WERI-Rb-1 (cell line): ENCODE results near the gene SLC12A9.
"Not testable (repeated sequence)": the region's sequence is repeated elsewhere in the genome, so short reads cannot be mapped to it uniquely, and the experiment has no call there.

Source experiments
- DNase-seq: peaks from one replicate; pipeline ENCODE4 v3.0.0-alpha.2; 2020
- H3K27ac ChIP-seq: fragments of 250-450 bp; sonication (Bioruptor Pico); 2 replicates; pipeline ENCODE4 v1.5.1; 2020; ENCODE audit warnings: mild to moderate bottlenecking, moderate library complexity
- H3K27me3 ChIP-seq: fragments of 250-450 bp; sonication (Bioruptor Pico); 2 replicates; pipeline ENCODE4 v1.5.1; 2021; ENCODE audit warnings: mild to moderate bottlenecking, low read depth, moderate library complexity; ENCODE audit not compliant: insufficient read depth, severe bottlenecking
- H3K36me3 ChIP-seq: fragments of 250-450 bp; sonication (Bioruptor Pico); 2 replicates; pipeline ENCODE4 v1.5.1; 2020; ENCODE audit warnings: mild to moderate bottlenecking, moderate library complexity
- H3K4me3 ChIP-seq: 2 replicates; pipeline ENCODE4 v1.5.1; 2011; ENCODE audit warnings: low read depth, mild to moderate bottlenecking, control low read depth, low read length
- H3K9me3 ChIP-seq: fragments of 250-450 bp; sonication (Bioruptor Pico); 2 replicates; pipeline ENCODE4 v1.5.1; 2021; ENCODE audit warnings: mild to moderate bottlenecking, moderate library complexity; ENCODE audit not compliant: severe bottlenecking
- CTCF ChIP-seq: IDR thresholded peaks from 2 replicates; pipeline ENCODE4 v1.5.1; 2011; ENCODE audit warnings: low read depth, mild to moderate bottlenecking, control low read depth, inconsistent platforms, low read length

SLC12A9 gene

GRCh38 chr7:100852048-100852872 is at the start of gene SLC12A9:
SLC12A9 (plus strand) TSS chr7:100852713; CDS start chr7:100854198, 1,485 bp downstream.
- no peaks in the 10 kb centered on the region for H3K36me3 ChIP-seq
- TF ChIP-seq CTCF = peak; percentile 90
- H3K4me3 ChIP-seq = peak within 1 kb of the TSS; percentile 56
- peak; percentile 86 for DNase-seq
- no peaks in the 10 kb centered on the region for H3K9me3 ChIP-seq
- H3K27ac ChIP-seq = 0 out of 2 replicates have a peak within 1 kb of the TSS, but pooled peaks have one; percentile 42
- H3K27me3 ChIP-seq = peaks cover 3% of the 10 kb centered on the region

GRCh38 chr7:100802951-100803350 is 49.6 kb upstream of the SLC12A9 start:
- Histone ChIP-seq H3K36me3 (no peaks in the 10 kb centered on the region), H3K9me3 (no peaks in the 10 kb centered on the region), H3K27me3 (peaks cover 32% of the 10 kb centered on the region), H3K27ac (no peak overlapping the region), H3K4me3 (peak overlapping the region; percentile 22)
- no peak for DNase-seq
- TF ChIP-seq CTCF = no peak

- peak; percentile 90 for DNase-seq
- TF ChIP-seq CTCF = no peak
- H3K27ac ChIP-seq = no peak overlapping the region
- H3K9me3 ChIP-seq = no peaks in the 10 kb centered on the region
- no peaks in the 10 kb centered on the region for H3K36me3 ChIP-seq
- peaks cover 26% of the 10 kb centered on the region for H3K27me3 ChIP-seq
- H3K4me3 ChIP-seq = peak overlapping the region; percentile 22
Observed at GRCh38 chr7:100803398-100804161, 48.9 kb upstream of the SLC12A9 start.

- Histone ChIP-seq H3K27me3 (peaks cover 13% of the 10 kb centered on the region), H3K36me3 (no peaks in the 10 kb centered on the region), H3K27ac (no peak overlapping the region), H3K9me3 (no peaks in the 10 kb centered on the region), H3K4me3 (no peak overlapping the region)
- no peak for DNase-seq
- no peak for TF ChIP-seq CTCF
Observed at GRCh38 chr7:100804681-100805431, 47.7 kb upstream of the SLC12A9 start.

GRCh38 chr7:100806276-100806675 is 46.2 kb upstream of the SLC12A9 start:
- Histone ChIP-seq H3K9me3 (no peaks in the 10 kb centered on the region), H3K36me3 (no peaks in the 10 kb centered on the region), H3K27me3 (peaks cover 3% of the 10 kb centered on the region), H3K4me3 (no peak overlapping the region), H3K27ac (no peak overlapping the region)
- no peak for DNase-seq
- TF ChIP-seq CTCF = no peak

- not testable (repeated sequence) for H3K36me3 ChIP-seq, H3K27me3 ChIP-seq, H3K4me3 ChIP-seq, DNase-seq, H3K9me3 ChIP-seq, H3K27ac ChIP-seq
Observed at GRCh38 chr7:100806883-100807282, 45.6 kb upstream of the SLC12A9 start.
